K562 (cell line): ENCODE results near the gene PHLPP2. TPM values are rescaled to one million over a fixed set of nuclear protein-coding genes. Genes with fewer than 3 reads are reported as not detected.

Source experiments
- FOXK1 ChIP-seq: sonication (generic); formaldehyde crosslinking; IDR thresholded peaks from 2 replicates; pipeline ENCODE4 v1.8.0; 2022; ENCODE audit warnings: missing genetic modification reagents, mild to moderate bottlenecking, borderline replicate concordance
- PRPF4 ChIP-seq: fragments of 200-400 bp; formaldehyde crosslinking; IDR thresholded peaks from one replicate; pipeline ENCODE4 v1.6.1; 2017; ENCODE audit warnings: low read length, low read depth, mild to moderate bottlenecking; ENCODE audit not compliant: insufficient read depth, poor library complexity, severe bottlenecking
- REST ChIP-seq, 2 experiments: fragments of 450-650 bp; formaldehyde crosslinking in 1 of 2; IDR thresholded peaks; 2 replicates each; pipeline versions ENCODE4 v1.4.0 to v1.6.1; 2014 to 2020; ENCODE audit warnings: mild to moderate bottlenecking in 2 of 2, borderline replicate concordance in 1 of 2, low read depth in 1 of 2
- XRCC3 ChIP-seq: fragments of 450-650 bp; IDR thresholded peaks from 2 replicates; pipeline ENCODE4 v1.6.1; 2017; ENCODE audit warnings: mild to moderate bottlenecking, moderate library complexity
- polyA plus RNA-seq, 8 experiments: library from polyadenylated mRNA; depleted of rRNA in 4 of 8; stranded (reverse) in 5 of 8; unstranded in 3 of 8; fragments of >200 nt; fragmentation: Nextera tagmentation in 2 of 8; fragmentation: Illumina TruSeq in 1 of 8; extraction: Ambion mirVana in 2 of 8; extraction: Trizol in 1 of 8; gene quantifications; 2 replicates each; pipeline versions ENCODE4 v1.2.1 to v1.2.3, GENCODE V29; 2011 to 2014; ENCODE audit warnings: inconsistent platforms in 1 of 8, missing spikeins in 1 of 8
- total RNA-seq, 7 experiments: library from RNA; depleted of rRNA in 6 of 7; stranded (reverse); fragments of >200 nt in 6 of 7; fragmentation: Illumina TruSeq in 2 of 7; extraction: Trizol in 2 of 7; gene quantifications; 2 replicates each; pipeline versions ENCODE4 v1.2.1 to v1.2.3, GENCODE V29; 2011 to 2021; ENCODE audit warnings: low replicate concordance in 1 of 7

Gene PHLPP2
- total and polyA plus RNA-seq, 9 of the 15 experiments (the other 6 are each of a cell fraction or from before 2014, with no cell fraction given), result 0.60 to 7.1 (median 2.6) TPM

GRCh38 chr16:71712501-71712900 lies 12.0 kb downstream of the PHLPP2 start (continued):
- TF ChIP-seq REST (IDR thresholded peaks at IDR 0.05; ENCODE audit: borderline replicate concordance) (no peak), REST (CRISPR knock-in tag; IDR thresholded peaks at IDR 0.05; ENCODE audit: low read depth) (no peak), FOXK1 (no peak), PRPF4 (no peak), XRCC3 (no peak)
